GM10248 (cell line): ENCODE data around the gene PLCXD1.

ENCODE experiments used
- CTCF ChIA-PET: fragments of 300-600 bp; sonication (Branson Sonifier 250); formaldehyde crosslinking; extraction: SDS; loops from one replicate; lab custom pipeline; 2021; ENCODE audit warnings: antibody characterized with exemption; lab: Yijun Ruan, JAX
- POLR2A ChIA-PET: fragments of 350-650 bp; sonication (Branson Sonifier 250); formaldehyde crosslinking; extraction: SDS; loops from one replicate; lab custom pipeline; 2020; ENCODE audit warnings: antibody characterized with exemption; lab: Yijun Ruan, JAX
- DNase-seq: peaks from one replicate; pipeline ENCODE4 v3.0.0; 2012; ENCODE audit errors: extremely low spot score
- CTCF ChIP-seq: IDR thresholded peaks from 2 replicates; pipeline ENCODE4 v1.5.1; 2012; ENCODE audit warnings: mild to moderate bottlenecking, low read depth; ENCODE audit errors: extremely low read depth, missing control alignments, control extremely low read depth

Gene PLCXD1

GRCh38 chrX:283115-283845 is 2.1 kb downstream of the PLCXD1 start:
- DNase-seq = peak; percentile 92
- no peak for TF ChIP-seq CTCF
- CTCF ChIA-PET = no interaction called here

GRCh38 chrX:285076-285677 is 4.0 kb downstream of the PLCXD1 start:
- CTCF ChIA-PET = no interaction called here
- no peak for TF ChIP-seq CTCF
- POLR2A ChIA-PET = no interaction called here
- DNase-seq = no peak

More at GRCh38 chrX:283115-283845, 2.1 kb downstream of the PLCXD1 start:
- POLR2A ChIA-PET = no interaction called here

GRCh38 chrX:287670-288069 is 6.5 kb downstream of the PLCXD1 start:
- ChIA-PET CTCF (no interaction called here), POLR2A (no interaction called here)
- TF ChIP-seq CTCF = no peak
- DNase-seq = no peak

GRCh38 chrX:288561-288991 is 7.4 kb downstream of the PLCXD1 start:
- no peak for TF ChIP-seq CTCF
- ChIA-PET POLR2A (no interaction called here), CTCF (no interaction called here)
- DNase-seq = no peak

GRCh38 chrX:290476-291166 is 9.4 kb downstream of the PLCXD1 start:
- no peak for TF ChIP-seq CTCF
- CTCF ChIA-PET = no interaction called here
- POLR2A ChIA-PET = no interaction called here

GRCh38 chrX:291411-291901 is 10.3 kb downstream of the PLCXD1 start:
- POLR2A ChIA-PET = no interaction called here
- CTCF ChIA-PET = no interaction called here
- TF ChIP-seq CTCF = no peak
- no peak for DNase-seq

More at GRCh38 chrX:290476-291166, 9.4 kb downstream of the PLCXD1 start:
- no peak for DNase-seq
